Endothelial cell of umbilical vein (primary cell): ENCODE measurements around the gene ACAD9. TPM values are rescaled to one million over a fixed set of nuclear protein-coding genes. Genes with fewer than 3 reads are reported as not detected.

Experiments
- BruUV-seq: library from RNA; stranded (reverse); fragments of 400-500 nt; replicated peaks from 2 replicates; lab custom pipeline; 2021; lab: Mats Ljungman, UMichigan
- CTCF ChIA-PET: fragments of 300-600, 350-600 bp; sonication (Branson Sonifier 250); formaldehyde crosslinking; loops from one replicate; lab custom pipeline; 2021; ENCODE audit warnings: antibody characterized with exemption, inconsistent platforms; lab: Charles Lee
- POLR2A ChIA-PET: fragments of 300-600, 350-600 bp; sonication (Branson Sonifier 250); formaldehyde crosslinking; loops from one replicate; lab custom pipeline; 2021; ENCODE audit warnings: antibody characterized with exemption, inconsistent platforms; lab: Charles Lee
- DNase-seq: peaks from one replicate; pipeline ENCODE4 v3.0.0-alpha.2; 2011; ENCODE audit warnings: low read depth, low spot score
- FAIRE-seq: peaks from 2 replicates; lab custom pipeline; 2011; peaks lifted over from hg19 to GRCh38; lab: Jason Lieb, UNC
- H2AFZ ChIP-seq: 2 replicates; pipeline ENCODE4 v1.6.0; 2012; ENCODE audit warnings: low read depth, low read length, control low read depth, inconsistent platforms
- H3K27ac ChIP-seq: 2 replicates; pipeline ENCODE4 v1.5.1; 2011; ENCODE audit warnings: low read depth, mild to moderate bottlenecking, control low read depth, low read length, moderate library complexity; ENCODE audit not compliant: insufficient read depth
- H3K27me3 ChIP-seq, 2 experiments: 2 replicates each; pipeline versions ENCODE4 v1.6.0 to v1.6.1; 2011; ENCODE audit warnings: low read length in 2 of 2, mixed read lengths in 1 of 2; ENCODE audit not compliant: control insufficient read depth in 2 of 2, insufficient read depth in 2 of 2
- H3K36me3 ChIP-seq, 2 experiments: 2 replicates in 1 of 2; 3 replicates in 1 of 2; pipeline ENCODE4 v1.5.1; 2011; ENCODE audit warnings: low read length in 2 of 2, mild to moderate bottlenecking in 1 of 2, moderate library complexity in 1 of 2; ENCODE audit not compliant: control insufficient read depth in 2 of 2, insufficient read depth in 2 of 2; ENCODE audit errors: extremely low read depth in 1 of 2
- H3K4me1 ChIP-seq: 3 replicates; pipeline ENCODE4 v1.5.1; 2011; ENCODE audit warnings: mild to moderate bottlenecking, low read length; ENCODE audit not compliant: control insufficient read depth, insufficient read depth; ENCODE audit errors: extremely low read depth
- H3K4me2 ChIP-seq: 2 replicates; pipeline ENCODE4 v1.6.1; 2011; ENCODE audit warnings: low read length, control low read depth, mixed read lengths; ENCODE audit not compliant: insufficient read depth
- H3K4me3 ChIP-seq, 3 experiments: fragments of 200-600 bp in 1 of 3; sonication (generic), shearing (Covaris generic) in 1 of 3; replicated peaks in 1 of 3; 2 replicates each; pipeline ENCODE4 v1.5.1; 2011 to 2016; ENCODE audit warnings: control low read depth in 3 of 3, low read length in 3 of 3, mild to moderate bottlenecking in 2 of 3, inconsistent platforms in 1 of 3, low read depth in 1 of 3, moderate library complexity in 1 of 3; ENCODE audit not compliant: insufficient read depth in 1 of 3
- H3K79me2 ChIP-seq: 2 replicates; pipeline ENCODE4 v1.6.0; 2012; ENCODE audit warnings: low read length, inconsistent platforms; ENCODE audit not compliant: control insufficient read depth, insufficient read depth
- H3K9ac ChIP-seq: replicated peaks from 2 replicates; pipeline ENCODE3; 2011; ENCODE audit warnings: low read length, control low read depth; ENCODE audit not compliant: insufficient read depth; ENCODE audit errors: extremely low read depth
- H3K9me1 ChIP-seq: replicated peaks from 3 replicates; pipeline ENCODE4 v1.6.0; 2011; ENCODE audit warnings: mild to moderate bottlenecking, low read length; ENCODE audit not compliant: control insufficient read depth, insufficient read depth; ENCODE audit errors: extremely low read depth
- H3K9me3 ChIP-seq: replicated peaks from 2 replicates; pipeline ENCODE4 v1.5.1; 2012; ENCODE audit warnings: low read length, inconsistent platforms; ENCODE audit not compliant: control insufficient read depth, insufficient read depth
- H4K20me1 ChIP-seq: replicated peaks from 2 replicates; pipeline ENCODE3; 2011; ENCODE audit warnings: mild to moderate bottlenecking, low read length; ENCODE audit not compliant: control insufficient read depth, insufficient read depth; ENCODE audit errors: extremely low read depth
- FOS ChIP-seq: IDR thresholded peaks from 2 replicates; pipeline ENCODE4 v1.6.1; 2011; ENCODE audit warnings: mild to moderate bottlenecking, low read length, moderate library complexity, borderline replicate concordance; ENCODE audit not compliant: insufficient read depth
- GATA2 ChIP-seq: IDR thresholded peaks from 2 replicates; pipeline ENCODE4 v1.7.0; 2011; ENCODE audit warnings: low read depth, mild to moderate bottlenecking, moderate library complexity, mixed read lengths, low read length; ENCODE audit not compliant: insufficient read length, insufficient read depth
- MYC ChIP-seq: IDR thresholded peaks from one replicate; pipeline ENCODE4 v1.6.1; 2011; ENCODE audit warnings: mild to moderate bottlenecking, low read depth, low read length
- POLR2A ChIP-seq: IDR thresholded peaks from 2 replicates; pipeline ENCODE4 v1.6.1; 2012; ENCODE audit warnings: low read depth, mild to moderate bottlenecking, control low read depth, low read length
- dilution Hi-C: fragments of 300-500 bp; cut with MboI; formaldehyde crosslinking; loops from one replicate; pipeline ENCODE4 v1.15.0; 2019; ENCODE audit warnings: low sequenced_read_pairs; ENCODE audit not compliant: extremely low pct_ligation_motif_present
- intact Hi-C: fragments of 100-400 bp; cut with micrococcal nuclease; formaldehyde crosslinking; loops from one replicate; pipeline ENCODE4 v1.10.0; 2022
- polyA plus RNA-seq, 4 experiments: library from polyadenylated mRNA; depleted of rRNA in 3 of 4; stranded (reverse) in 3 of 4; unstranded in 1 of 4; fragments of >200 nt; gene quantifications; 2 replicates each; pipeline versions ENCODE4 v1.2.1 to v1.2.3, GENCODE V29; 2011 to 2012; ENCODE audit warnings: missing spikeins in 1 of 4
- total RNA-seq: library from RNA; stranded (reverse); gene quantifications from 2 replicates; pipeline ENCODE4 v1.2.3, GENCODE V29; 2021
- TF ChIP-seq, protein P1 (sequence below): IDR thresholded peaks from 2 replicates; pipeline ENCODE4 v1.6.1; 2011; ENCODE audit not compliant: insufficient read depth, insufficient read length
- TF ChIP-seq, protein P2 (sequence below), 2 donors: IDR thresholded peaks; 1 replicate in 1 of 2; 2 replicates in 1 of 2; pipeline ENCODE4 v1.5.1; 2011; ENCODE audit warnings: low read length in 2 of 2, mild to moderate bottlenecking in 2 of 2, moderate library complexity in 2 of 2, control low read depth in 1 of 2, inconsistent platforms in 1 of 2, low read depth in 1 of 2; ENCODE audit not compliant: insufficient read depth in 1 of 2; ENCODE audit errors: extremely low read depth in 1 of 2

ACAD9 gene
- total and polyA plus RNA-seq, 2 donors (not counting 3 experiments of a cell fraction or from before 2014, with no cell fraction given), result 58.6 to 65.8 TPM

DNA sequence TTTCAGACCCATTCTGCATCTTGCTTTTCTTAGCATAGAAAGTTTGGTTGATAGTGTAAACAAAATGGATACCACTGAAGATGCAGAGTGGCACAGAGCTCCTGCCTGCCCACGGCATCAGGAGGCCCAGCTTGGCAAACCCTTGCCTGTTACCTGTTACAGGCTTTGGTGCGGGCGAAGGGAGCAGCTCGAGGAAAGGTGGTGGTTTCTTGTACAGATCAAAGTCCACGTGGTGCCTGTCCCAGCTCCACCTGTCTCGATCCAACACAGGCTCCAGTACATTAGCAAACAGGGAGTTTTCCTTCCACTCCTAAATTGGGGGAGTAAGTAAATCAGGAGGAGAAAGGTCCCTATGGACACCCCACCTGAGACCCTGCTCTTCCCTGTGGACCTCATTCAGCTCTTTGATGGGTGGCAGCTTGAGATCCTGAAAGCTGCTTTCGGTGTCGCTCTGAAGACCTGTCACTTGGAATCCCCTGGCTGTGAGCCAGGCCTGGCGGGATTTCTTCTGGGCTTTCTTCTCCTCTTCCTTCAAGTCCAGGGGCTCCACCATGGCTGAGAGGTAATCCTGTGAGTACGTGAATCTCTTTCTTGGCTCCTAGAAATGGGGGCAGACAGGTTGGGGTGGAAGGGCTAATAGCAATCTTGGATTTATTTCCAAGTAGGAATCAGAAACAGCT, 35.7 kb downstream of the ACAD9 start:
- Histone ChIP-seq H2AFZ (no peak overlapping the region), H3K36me3 (peaks cover 5 to 35% of the 10 kb centered on the region in 2 experiments), H3K27me3 (no peaks in the 10 kb centered on the region), H3K9me1 (no peaks in the 10 kb centered on the region), H3K4me2 (no peak overlapping the region), H3K79me2 (no peaks in the 10 kb centered on the region), H3K9me3 (no peaks in the 10 kb centered on the region), H3K27ac (no peak overlapping the region), H3K4me1 (no peaks in the 10 kb centered on the region), H4K20me1 (no peaks in the 10 kb centered on the region), H3K4me3 (no peak overlapping the region), H3K9ac (no peak overlapping the region)
- FAIRE-seq (no peak), DNase-seq (no peak)
- intact Hi-C loops, result no loop called here
- POLR2A ChIA-PET, result no interaction called here
- dilution Hi-C loops, result loop anchor here (25.0 kb wide), 1 partner anchor 197 kb away; the partner anchor contains the start of gene RAB43
- TF ChIP-seq GATA2 (no peak), FOS (no peak)
- TF ChIP-seq, protein P1, sequence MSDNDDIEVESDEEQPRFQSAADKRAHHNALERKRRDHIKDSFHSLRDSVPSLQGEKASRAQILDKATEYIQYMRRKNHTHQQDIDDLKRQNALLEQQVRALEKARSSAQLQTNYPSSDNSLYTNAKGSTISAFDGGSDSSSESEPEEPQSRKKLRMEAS, result no peak
- CTCF ChIA-PET, result interaction anchor here (1.0 kb wide), 1 partner anchor 55 kb away, joined by 3 read pairs; no protein-coding TSS in a partner anchor
- BruUV-seq, result no TSS peak

DNA sequence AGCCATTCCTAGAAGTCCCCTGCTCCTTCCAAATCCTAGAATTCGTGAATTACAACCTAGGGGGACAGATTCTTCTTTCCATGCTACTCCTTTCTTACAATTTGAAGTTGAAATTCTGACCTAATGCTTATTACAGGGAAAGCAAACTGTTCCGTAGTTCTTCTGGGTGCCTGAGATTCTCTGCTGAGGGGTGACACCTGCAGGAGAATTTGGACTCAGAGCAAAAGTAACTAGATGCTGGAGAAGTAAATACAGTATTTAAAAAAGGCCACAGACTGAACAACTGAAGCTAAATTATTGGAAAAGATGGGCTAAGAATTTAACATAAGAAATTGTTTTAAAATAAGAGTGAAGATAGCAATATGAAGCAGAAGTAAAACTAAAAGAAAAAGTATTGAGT, 37.9 kb downstream of the ACAD9 start:
- Histone ChIP-seq H2AFZ (no peak overlapping the region), H3K36me3 (peaks cover 4 to 22% of the 10 kb centered on the region in 2 experiments), H3K4me3 (no peak overlapping the region), H3K9me3 (peaks cover 3% of the 10 kb centered on the region), H3K9ac (no peak overlapping the region), H3K9me1 (no peaks in the 10 kb centered on the region), H4K20me1 (no peaks in the 10 kb centered on the region), H3K27ac (no peak overlapping the region), H3K27me3 (no peaks in the 10 kb centered on the region), H3K4me2 (no peak overlapping the region), H3K79me2 (no peaks in the 10 kb centered on the region), H3K4me1 (no peaks in the 10 kb centered on the region)
- POLR2A ChIA-PET, result no interaction called here
- no TSS peak for BruUV-seq
- CTCF ChIA-PET, result no interaction called here
- intact Hi-C loops (no loop called here), dilution Hi-C loops (loop anchor here (25.0 kb wide), 1 partner anchor 195 kb away; the partner anchor contains the start of gene RAB43)
- DNase-seq (no peak), FAIRE-seq (no peak)
- TF ChIP-seq POLR2A (no peak), MYC (no peak)
- TF ChIP-seq, protein P1, result no peak
- TF ChIP-seq, protein P2, sequence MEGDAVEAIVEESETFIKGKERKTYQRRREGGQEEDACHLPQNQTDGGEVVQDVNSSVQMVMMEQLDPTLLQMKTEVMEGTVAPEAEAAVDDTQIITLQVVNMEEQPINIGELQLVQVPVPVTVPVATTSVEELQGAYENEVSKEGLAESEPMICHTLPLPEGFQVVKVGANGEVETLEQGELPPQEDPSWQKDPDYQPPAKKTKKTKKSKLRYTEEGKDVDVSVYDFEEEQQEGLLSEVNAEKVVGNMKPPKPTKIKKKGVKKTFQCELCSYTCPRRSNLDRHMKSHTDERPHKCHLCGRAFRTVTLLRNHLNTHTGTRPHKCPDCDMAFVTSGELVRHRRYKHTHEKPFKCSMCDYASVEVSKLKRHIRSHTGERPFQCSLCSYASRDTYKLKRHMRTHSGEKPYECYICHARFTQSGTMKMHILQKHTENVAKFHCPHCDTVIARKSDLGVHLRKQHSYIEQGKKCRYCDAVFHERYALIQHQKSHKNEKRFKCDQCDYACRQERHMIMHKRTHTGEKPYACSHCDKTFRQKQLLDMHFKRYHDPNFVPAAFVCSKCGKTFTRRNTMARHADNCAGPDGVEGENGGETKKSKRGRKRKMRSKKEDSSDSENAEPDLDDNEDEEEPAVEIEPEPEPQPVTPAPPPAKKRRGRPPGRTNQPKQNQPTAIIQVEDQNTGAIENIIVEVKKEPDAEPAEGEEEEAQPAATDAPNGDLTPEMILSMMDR (IDR thresholded peaks at IDR 0.05; ENCODE audit: extremely low read depth in 1 of 2, insufficient read depth in 1 of 2, low read depth in 1 of 2, low read length in 2 of 2), result no peak
